ENCODE measurements around the gene WDFY1.

- TF ChIP-seq SUZ12 (IDR thresholded peaks at IDR 0.05; ENCODE audit: extremely low read depth, insufficient read depth, insufficient read length) = no peak
- TF ChIP-seq YY1 (IDR thresholded peaks at IDR 0.05; ENCODE audit: insufficient read depth, insufficient read length) = no peak
- TF ChIP-seq ZNF274 (IDR thresholded peaks at IDR 0.05; ENCODE audit: low read depth, low read length) = no peak
Observed at GRCh38 chr2:223969856-223970255, 24.7 kb upstream of the WDFY1 start.
